Ovary (tissue), 9 donors: Measurements from ENCODE around the gene LYPD3. TPM values are rescaled to one million over a fixed set of nuclear protein-coding genes. Genes with fewer than 3 reads are reported as not detected.
"Not testable (repeated sequence)": the region's sequence is repeated elsewhere in the genome, so short reads cannot be mapped to it uniquely, and the experiment has no call there.

Experiments used
- DNase-seq, 5 donors: peaks; one replicate each; pipeline ENCODE4 v3.0.0-alpha.2; 2019 to 2020
- H3K27ac ChIP-seq, 2 donors: fragments of 200-600 bp; one replicate each; pipeline versions ENCODE4 v1.5.1 to v1.8.0; 2019 to 2022
- H3K27me3 ChIP-seq: fragments of 200-600 bp; one replicate; pipeline ENCODE4 v1.8.0; 2022
- H3K36me3 ChIP-seq: fragments of 200-600 bp; sonication (generic); one replicate; pipeline ENCODE4 v1.5.1; 2019
- H3K4me1 ChIP-seq: one replicate; pipeline ENCODE4 v1.8.1; 2013; ENCODE audit warnings: mild to moderate bottlenecking, moderate library complexity; ENCODE audit not compliant: insufficient read depth
- H3K4me3 ChIP-seq: fragments of 200-600 bp; sonication (generic); one replicate; pipeline ENCODE4 v1.5.1; 2017
- H3K9me3 ChIP-seq, 2 donors: fragments of 200-600 bp in 1 of 2; sonication (generic) in 1 of 2; one replicate each; pipeline versions ENCODE4 v1.5.1 to v1.8.1; 2013 to 2019; ENCODE audit warnings: mild to moderate bottlenecking in 1 of 2, moderate library complexity in 1 of 2
- CTCF ChIP-seq, 3 donors: fragments of 450-650 bp in 2 of 3; fragments of 200-600 bp in 1 of 3; IDR thresholded peaks; one replicate each; pipeline versions ENCODE4 v1.5.1 to v1.8.0; 2016 to 2022; ENCODE audit warnings: antibody characterized with exemption in 3 of 3, mild to moderate bottlenecking in 1 of 3
- EP300 ChIP-seq: sonication (generic); formaldehyde crosslinking; IDR thresholded peaks from one replicate; pipeline ENCODE4 v1.6.1; 2017; ENCODE audit warnings: antibody characterized with exemption
- POLR2A ChIP-seq: fragments of 450-650 bp; IDR thresholded peaks from one replicate; pipeline ENCODE4 v1.6.1; 2017; ENCODE audit warnings: antibody characterized with exemption, mild to moderate bottlenecking, moderate library complexity
- WGBS, 3 donors: extraction: QIAGEN DNeasy Blood & Tissue Kit in 1 of 3; methylation state at CpG; one replicate each; pipeline versions ENCODE4 v1.1.5 to v1.1.7; 2013 to 2017; 5-methylcytosine and 5-hydroxymethylcytosine counted together
- intact Hi-C, 4 donors: fragments of 100-400 bp; cut with DNase I; formaldehyde crosslinking; loops; one replicate each; pipeline versions ENCODE4 v1.11.0 to v1.15.1; 2022 to 2023
- polyA plus RNA-seq, 2 donors: library from polyadenylated mRNA; stranded (reverse); fragments of 200-250 nt in 1 of 2; fragments of 350-450 nt in 1 of 2; fragmentation: Illumina TruSeq in 1 of 2; extraction: RNeasy Lipid Tissue Mini Kit (QIAGEN cat#74804) in 1 of 2; gene quantifications; one replicate each; pipeline ENCODE4 v1.2.3, GENCODE V29; 2013 to 2014
- total RNA-seq, 7 donors: library from RNA; depleted of rRNA in 2 of 7; stranded (reverse); fragments of >200 nt in 2 of 7; fragmentation: NEBNext Ultra II Directional in 3 of 7; extraction: Animal tissue kit (Norgen Biotek cat#: 25700) in 3 of 7; gene quantifications; one replicate each; pipeline versions ENCODE4 v1.1.0 to v1.2.4, GENCODE V29; 2016 to 2023
- donor health status: DM: no; HTN: no; CAD: no; lungs with moderate emphysema.
- donor health status: DM: no; HTN: no; CAD: no.
- donor health status: Bipolar disorder and iron deficiency.
- donor health status: DM: yes; HTN: yes; CAD: no.
- donor health status: DM: no; HTN: no; CAD: no.
- donor health status: DM: yes; HTN: yes; CAD: no.

LYPD3 gene
- total and polyA plus RNA-seq, 9 donors = 1.8 to 15.1 (median 4.0) TPM

GRCh38 chr19:43445426-43445825 is 20.0 kb downstream of the LYPD3 start:
- Histone ChIP-seq H3K36me3 (no peaks in the 10 kb centered on the region), H3K4me1 (no peaks in the 10 kb centered on the region), H3K9me3 (no peaks in the 10 kb centered on the region), H3K27me3 (no peaks in the 10 kb centered on the region), H3K4me3 (no peak overlapping the region), H3K27ac (no peak overlapping the region)
- intact Hi-C loops = loop anchor here in 1 of 4 donors (10.0 kb wide), 1 partner anchor 209 kb away; no protein-coding TSS in a partner anchor
- TF ChIP-seq CTCF (IDR thresholded peaks at IDR 0.05) (no peak), POLR2A (no peak), EP300 (no peak)
- WGBS, 3 donors = 84 to 97% (median 89%) methylated on average over 2 of the region's 2 CpGs
- DNase-seq = no peak

- TF ChIP-seq EP300 = no peak
- TF ChIP-seq CTCF (IDR thresholded peaks at IDR 0.05) = no peak
- no peak for TF ChIP-seq POLR2A
- Histone ChIP-seq H3K36me3 (no peaks in the 10 kb centered on the region), H3K27me3 (no peaks in the 10 kb centered on the region), H3K27ac (no peak overlapping the region), H3K9me3 (no peaks in the 10 kb centered on the region), H3K4me3 (no peak overlapping the region), H3K4me1 (no peaks in the 10 kb centered on the region)
- WGBS, 3 donors = 78 to 82% (median 81%) methylated on average over 15 of the region's 15 CpGs
- DNase-seq = no peak
- intact Hi-C loops = loop anchor here in 1 of 4 donors (10.0 kb wide), 1 partner anchor 210 kb away; no protein-coding TSS in a partner anchor
Observed at GRCh38 chr19:43444531-43445287, 20.7 kb downstream of the LYPD3 start.

GRCh38 chr19:43444091-43444490 is 21.3 kb downstream of the LYPD3 start:
- not testable (repeated sequence) for H3K27me3 ChIP-seq, H3K4me1 ChIP-seq, H3K9me3 ChIP-seq, H3K4me3 ChIP-seq, DNase-seq, H3K36me3 ChIP-seq, H3K27ac ChIP-seq
- 80 to 87% (median 82%) methylated on average over 9 of the region's 9 CpGs for WGBS, 3 donors
- intact Hi-C loops = loop anchor here in 1 of 4 donors (10.0 kb wide), 1 partner anchor 211 kb away; no protein-coding TSS in a partner anchor

- intact Hi-C loops = loop anchor here in 1 of 4 donors (10.0 kb wide), 1 partner anchor 213 kb away; no protein-coding TSS in a partner anchor
- no peak for DNase-seq
- H3K4me3 ChIP-seq = no peak overlapping the region
- TF ChIP-seq CTCF (IDR thresholded peaks at IDR 0.05) (no peak), EP300 (no peak), POLR2A (no peak)
- H3K27ac ChIP-seq = no peak overlapping the region
- WGBS, 3 donors = 35 to 56% (median 46%) methylated on average over 3 of the region's 3 CpGs
- peaks cover 3% of the 10 kb centered on the region for H3K4me1 ChIP-seq
- H3K9me3 ChIP-seq = no peaks in the 10 kb centered on the region
- no peaks in the 10 kb centered on the region for H3K36me3 ChIP-seq
- no peaks in the 10 kb centered on the region for H3K27me3 ChIP-seq
Observed at GRCh38 chr19:43441716-43442115, 23.7 kb downstream of the LYPD3 start.

- Histone ChIP-seq H3K27me3 (no peaks in the 10 kb centered on the region), H3K27ac (no peak overlapping the region), H3K9me3 (no peaks in the 10 kb centered on the region), H3K4me3 (no peak overlapping the region), H3K4me1 (peaks cover 3% of the 10 kb centered on the region), H3K36me3 (no peaks in the 10 kb centered on the region)
- TF ChIP-seq EP300 (no peak), POLR2A (no peak), CTCF (IDR thresholded peaks at IDR 0.05) (no peak)
- no peak for DNase-seq
- intact Hi-C loops = loop anchor here in 1 of 4 donors (10.0 kb wide), 1 partner anchor 215 kb away; no protein-coding TSS in a partner anchor
Observed at GRCh38 chr19:43439709-43440063, 25.7 kb downstream of the LYPD3 start.
